H9 (cell line): Measurements from ENCODE around the gene NAT14. TPM values are rescaled to one million over a fixed set of nuclear protein-coding genes. Genes with fewer than 3 reads are reported as not detected.

Experiments used
- DNase-seq: peaks from one replicate; pipeline ENCODE4 v3.0.0-alpha.2; 2017
- H2AFZ ChIP-seq: one replicate; pipeline ENCODE4 v1.6.1; 2013; ENCODE audit warnings: mild to moderate bottlenecking, low read length, control low read depth, moderate library complexity
- H2AK5ac ChIP-seq: 2 replicates; pipeline ENCODE4 v1.6.1; 2013; ENCODE audit warnings: low read length, control low read depth, mixed read lengths; ENCODE audit not compliant: insufficient read length
- H2BK120ac ChIP-seq: one replicate; pipeline ENCODE4 v1.6.1; 2013; ENCODE audit warnings: low read depth, mild to moderate bottlenecking, low read length, control low read depth, inconsistent platforms; ENCODE audit not compliant: poor library complexity, severe bottlenecking
- H2BK12ac ChIP-seq: 2 replicates; pipeline ENCODE4 v1.6.1; 2013; ENCODE audit warnings: low read length, control low read depth, mixed read lengths, low read depth; ENCODE audit not compliant: insufficient read length
- H2BK15ac ChIP-seq: 2 replicates; pipeline ENCODE4 v1.6.1; 2013; ENCODE audit warnings: low read depth, low read length, control low read depth
- H2BK20ac ChIP-seq: one replicate; pipeline ENCODE4 v1.6.1; 2013; ENCODE audit warnings: low read depth, mild to moderate bottlenecking, low read length, control low read depth, inconsistent platforms; ENCODE audit not compliant: poor library complexity, severe bottlenecking
- H2BK5ac ChIP-seq: 2 replicates; pipeline ENCODE4 v1.6.1; 2013; ENCODE audit warnings: low read length, control low read depth, mixed read lengths; ENCODE audit not compliant: insufficient read length
- H3K14ac ChIP-seq: 2 replicates; pipeline ENCODE4 v1.6.1; 2013; ENCODE audit warnings: low read length, control low read depth; ENCODE audit not compliant: insufficient read depth
- H3K18ac ChIP-seq: 2 replicates; pipeline ENCODE4 v1.6.1; 2013; ENCODE audit warnings: low read depth, mild to moderate bottlenecking, mixed read lengths, low read length, control low read depth; ENCODE audit not compliant: insufficient read length
- H3K23ac ChIP-seq: 2 replicates; pipeline ENCODE4 v1.6.1; 2013; ENCODE audit warnings: low read length, control low read depth, mixed read lengths, low read depth; ENCODE audit not compliant: insufficient read length
- H3K23me2 ChIP-seq: 2 replicates; pipeline ENCODE4 v1.6.1; 2013; ENCODE audit warnings: low read depth, mild to moderate bottlenecking, mixed read lengths, low read length, control low read depth; ENCODE audit not compliant: insufficient read length, poor library complexity, severe bottlenecking
- H3K27ac ChIP-seq: 2 replicates; pipeline ENCODE4 v1.5.1; 2013; ENCODE audit warnings: low read length, control low read depth, mixed read lengths, low read depth; ENCODE audit not compliant: insufficient read length
- H3K27me3 ChIP-seq: 2 replicates; pipeline ENCODE4 v1.6.1; 2013; ENCODE audit warnings: low read length, control low read depth, inconsistent platforms; ENCODE audit not compliant: insufficient read depth
- H3K4ac ChIP-seq: 2 replicates; pipeline ENCODE4 v1.6.1; 2013; ENCODE audit warnings: low read depth, mild to moderate bottlenecking, control low read depth, inconsistent platforms, low read length, moderate library complexity
- H3K4me1 ChIP-seq: 2 replicates; pipeline ENCODE4 v1.6.1; 2013; ENCODE audit warnings: low read length, control low read depth, inconsistent platforms; ENCODE audit not compliant: insufficient read depth
- H3K4me2 ChIP-seq: 2 replicates; pipeline ENCODE4 v1.6.1; 2013; ENCODE audit warnings: low read length, control low read depth, mixed read lengths; ENCODE audit not compliant: insufficient read length, insufficient read depth
- H3K56ac ChIP-seq: 2 replicates; pipeline ENCODE4 v1.6.1; 2013; ENCODE audit warnings: low read depth, mild to moderate bottlenecking, mixed read lengths, low read length, control low read depth; ENCODE audit not compliant: insufficient read length
- H3K79me1 ChIP-seq: 2 replicates; pipeline ENCODE4 v1.6.1; 2013; ENCODE audit warnings: low read depth, mild to moderate bottlenecking, moderate library complexity, low read length, control low read depth, inconsistent platforms; ENCODE audit not compliant: insufficient read depth, poor library complexity, severe bottlenecking
- H3K79me2 ChIP-seq: 2 replicates; pipeline ENCODE4 v1.6.1; 2013; ENCODE audit warnings: low read length, control low read depth, inconsistent platforms; ENCODE audit not compliant: insufficient read depth
- H3K9ac ChIP-seq: 2 replicates; pipeline ENCODE4 v1.6.1; 2013; ENCODE audit warnings: low read length, control low read depth, mixed read lengths; ENCODE audit not compliant: insufficient read length; ENCODE audit errors: extremely low read depth
- H3K9me3 ChIP-seq: one replicate; pipeline ENCODE4 v1.6.1; 2013; ENCODE audit warnings: low read depth, low read length, inconsistent platforms; ENCODE audit not compliant: control insufficient read depth
- H3T11ph ChIP-seq: one replicate; pipeline ENCODE4 v1.6.1; 2013; ENCODE audit warnings: mild to moderate bottlenecking, low read length, control low read depth, inconsistent platforms
- H4K20me1 ChIP-seq: one replicate; pipeline ENCODE4 v1.6.1; 2013; ENCODE audit not compliant: control insufficient read depth, insufficient read length, insufficient read depth
- H4K5ac ChIP-seq: 2 replicates; pipeline ENCODE4 v1.6.1; 2013; ENCODE audit warnings: low read depth, mild to moderate bottlenecking, mixed read lengths, low read length, control low read depth; ENCODE audit not compliant: insufficient read length
- H4K8ac ChIP-seq: replicated peaks from 2 replicates; pipeline ENCODE4 v1.6.1; 2013; ENCODE audit warnings: low read length, control low read depth, mixed read lengths, low read depth; ENCODE audit not compliant: insufficient read length
- H4K91ac ChIP-seq: 2 replicates; pipeline ENCODE4 v1.6.1; 2013; ENCODE audit warnings: low read depth, mild to moderate bottlenecking, moderate library complexity, mixed read lengths, low read length, control low read depth; ENCODE audit not compliant: insufficient read length
- H3K27ac Mint-ChIP-seq, 3 experiments: 2 replicates in 2 of 3; 3 replicates in 1 of 3; pipeline ENCODE4 v1.8.0; 2020 to 2021; ENCODE audit warnings: mixed read lengths in 3 of 3, mild to moderate bottlenecking in 1 of 3, moderate library complexity in 1 of 3
- H3K27me3 Mint-ChIP-seq: 2 replicates; pipeline ENCODE4 v1.8.0; 2021; ENCODE audit warnings: low read depth, mild to moderate bottlenecking, moderate library complexity, mixed read lengths
- H3K36me3 Mint-ChIP-seq, 3 experiments: 2 replicates in 2 of 3; 3 replicates in 1 of 3; pipeline ENCODE4 v1.8.0; 2020 to 2021; ENCODE audit warnings: low read depth in 3 of 3, mixed read lengths in 3 of 3; ENCODE audit not compliant: insufficient read depth in 1 of 3
- H3K4me1 Mint-ChIP-seq, 2 experiments: 2 replicates each; pipeline ENCODE4 v1.8.0; 2020; ENCODE audit warnings: mixed read lengths in 2 of 2
- H3K4me3 Mint-ChIP-seq, 2 experiments: 2 replicates in 1 of 2; 3 replicates in 1 of 2; pipeline ENCODE4 v1.8.0; 2020 to 2021; ENCODE audit warnings: mild to moderate bottlenecking in 2 of 2, mixed read lengths in 2 of 2, moderate library complexity in 1 of 2
- H3K9me3 Mint-ChIP-seq, 2 experiments: 2 replicates in 1 of 2; 3 replicates in 1 of 2; pipeline ENCODE4 v1.8.0; 2020; ENCODE audit warnings: mild to moderate bottlenecking in 2 of 2, mixed read lengths in 2 of 2, moderate library complexity in 1 of 2
- WGBS: extraction: QIAGEN DNeasy Blood & Tissue Kit; methylation state at CpG from one replicate; pipeline ENCODE4 v1.1.7; 2013; ENCODE audit warnings: missing lambda C conversion rate, low lambda C conversion rate, mixed read lengths; ENCODE audit not compliant: insufficient read length; ENCODE audit errors: extremely low coverage; 5-methylcytosine and 5-hydroxymethylcytosine counted together
- total RNA-seq: library from RNA; stranded (reverse); gene quantifications from 2 replicates; pipeline ENCODE4 v1.2.1, GENCODE V29; 2021
- TF ChIP-seq, protein P1 (sequence below): fragments of 200-600 bp; sonication (generic); conservative IDR thresholded peaks from 3 replicates; pipeline ENCODE4 v1.8.0; 2021; ENCODE audit warnings: antibody characterized with exemption, mild to moderate bottlenecking

The NAT14 gene
- total RNA-seq, 1 experiment from 2014 or later: 51.2 TPM

DNA sequence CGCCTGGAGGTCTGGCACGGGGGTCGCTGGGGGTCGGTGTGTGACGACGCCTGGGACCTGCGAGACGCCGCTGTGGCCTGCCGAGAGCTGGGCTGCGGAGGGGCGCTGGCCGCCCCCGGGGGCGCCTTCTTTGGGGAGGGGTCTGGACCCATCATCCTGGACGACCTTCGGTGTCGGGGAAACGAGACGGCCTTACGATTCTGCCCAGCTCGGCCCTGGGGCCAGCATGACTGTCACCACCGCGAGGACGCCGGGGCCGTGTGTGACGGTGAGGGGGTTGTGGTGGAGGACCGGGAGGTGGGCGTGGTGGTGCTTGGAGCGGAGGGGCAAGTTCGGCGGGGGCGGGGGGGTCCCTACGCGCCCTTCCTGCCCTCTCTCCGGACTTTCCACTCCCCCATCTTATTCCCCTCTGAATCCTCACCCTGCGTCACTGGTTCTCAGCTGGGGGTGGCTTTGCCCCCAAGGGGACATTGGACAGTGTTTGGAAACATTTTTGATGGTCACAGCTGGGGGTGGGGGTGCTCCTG lies 8.7 kb downstream of the NAT14 start:
- H2AFZ ChIP-seq: no peak overlapping the region
- H2BK15ac ChIP-seq: no peak overlapping the region
- H3K9ac ChIP-seq: no peak overlapping the region
- peaks cover 21 to 33% of the 10 kb centered on the region in 2 experiments for H3K4me1 Mint-ChIP-seq
- no peak overlapping the region for H3K18ac ChIP-seq
- no peaks in the 10 kb centered on the region for H3K27me3 ChIP-seq
- no peak overlapping the region for H3K23ac ChIP-seq
- no peak overlapping the region for H2BK5ac ChIP-seq
- no peaks in the 10 kb centered on the region for H4K20me1 ChIP-seq
- no peak overlapping the region; the same call in 1 of the 2 replicates for H3K14ac ChIP-seq
- DNase-seq: no peak
- no peaks in the 10 kb centered on the region for H3K4me1 ChIP-seq
- H2BK20ac ChIP-seq: no peak overlapping the region
- H4K5ac ChIP-seq: no peak overlapping the region
- no peaks in the 10 kb centered on the region for H3K79me2 ChIP-seq
- H3K4ac ChIP-seq: no peak overlapping the region
- no peak overlapping the region for H4K8ac ChIP-seq
- H3K4me2 ChIP-seq: no peak overlapping the region
- TF ChIP-seq, protein P1, sequence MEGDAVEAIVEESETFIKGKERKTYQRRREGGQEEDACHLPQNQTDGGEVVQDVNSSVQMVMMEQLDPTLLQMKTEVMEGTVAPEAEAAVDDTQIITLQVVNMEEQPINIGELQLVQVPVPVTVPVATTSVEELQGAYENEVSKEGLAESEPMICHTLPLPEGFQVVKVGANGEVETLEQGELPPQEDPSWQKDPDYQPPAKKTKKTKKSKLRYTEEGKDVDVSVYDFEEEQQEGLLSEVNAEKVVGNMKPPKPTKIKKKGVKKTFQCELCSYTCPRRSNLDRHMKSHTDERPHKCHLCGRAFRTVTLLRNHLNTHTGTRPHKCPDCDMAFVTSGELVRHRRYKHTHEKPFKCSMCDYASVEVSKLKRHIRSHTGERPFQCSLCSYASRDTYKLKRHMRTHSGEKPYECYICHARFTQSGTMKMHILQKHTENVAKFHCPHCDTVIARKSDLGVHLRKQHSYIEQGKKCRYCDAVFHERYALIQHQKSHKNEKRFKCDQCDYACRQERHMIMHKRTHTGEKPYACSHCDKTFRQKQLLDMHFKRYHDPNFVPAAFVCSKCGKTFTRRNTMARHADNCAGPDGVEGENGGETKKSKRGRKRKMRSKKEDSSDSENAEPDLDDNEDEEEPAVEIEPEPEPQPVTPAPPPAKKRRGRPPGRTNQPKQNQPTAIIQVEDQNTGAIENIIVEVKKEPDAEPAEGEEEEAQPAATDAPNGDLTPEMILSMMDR: no peak
- no peaks in the 10 kb centered on the region for H3K79me1 ChIP-seq
- H2BK120ac ChIP-seq: no peak overlapping the region
- no peak overlapping the region for H2AK5ac ChIP-seq
- no peak overlapping the region for H3K56ac ChIP-seq
- no peak overlapping the region for H3K27ac ChIP-seq
- H3K4me3 Mint-ChIP-seq: no peak overlapping the region
- peaks cover 17% of the 10 kb centered on the region for H3K27me3 Mint-ChIP-seq
- no peaks in the 10 kb centered on the region; a peak in 1 of 7 replicates for H3K36me3 Mint-ChIP-seq
- H3K9me3 Mint-ChIP-seq: no peaks in the 10 kb centered on the region
- H3T11ph ChIP-seq: no peak overlapping the region
- no peaks in the 10 kb centered on the region for H3K23me2 ChIP-seq
- H3K9me3 ChIP-seq: no peaks in the 10 kb centered on the region
- H3K27ac Mint-ChIP-seq: no peak overlapping the region
- H4K91ac ChIP-seq: no peak overlapping the region
- WGBS: no CpG with 5 or more reads among the region's 38 CpGs
- H2BK12ac ChIP-seq: no peak overlapping the region
